GM23338 (cell line): ENCODE measurements around the gene ZNF853.
A peak's percentile ranks its signal among the peaks of the same experiment; 100 is the strongest.

ENCODE experiments used
- CREB1 ChIP-seq: fragments of 250-450 bp; sonication (Bioruptor Pico); IDR thresholded peaks from 2 replicates; pipeline ENCODE4 v1.5.0; 2020; ENCODE audit warnings: low read depth, mild to moderate bottlenecking, moderate library complexity
- ETS1 ChIP-seq: IDR thresholded peaks from 2 replicates; pipeline ENCODE4 v1.6.1; 2016; ENCODE audit warnings: antibody characterized with exemption
- EZH2 ChIP-seq: fragments of 200-600 bp; sonication (generic); IDR thresholded peaks from one replicate; pipeline ENCODE4 v1.8.0; 2017; ENCODE audit warnings: antibody characterized with exemption, mild to moderate bottlenecking, low read depth; ENCODE audit not compliant: unreplicated experiment
- JUNB ChIP-seq: IDR thresholded peaks from one replicate; pipeline ENCODE4 v1.6.1; 2016; ENCODE audit warnings: antibody characterized with exemption; ENCODE audit not compliant: unreplicated experiment
- POLR2AphosphoS5 ChIP-seq: IDR thresholded peaks from 2 replicates; pipeline ENCODE4 v1.6.1; 2016; ENCODE audit warnings: antibody characterized with exemption, low read depth
- ZNF114 ChIP-seq: fragments of 250-450 bp; sonication (Bioruptor Pico); IDR thresholded peaks from 2 replicates; pipeline ENCODE4 v1.5.0; 2020; ENCODE audit warnings: mild to moderate bottlenecking, moderate library complexity
- TF ChIP-seq, protein P1 (sequence below), 2 experiments: fragments of 200-600 bp in 1 of 2; sonication (generic) in 1 of 2; conservative IDR thresholded peaks; 2 replicates each; pipeline versions ENCODE4 v1.5.1 to v1.6.1; 2016 to 2017; ENCODE audit warnings: antibody characterized with exemption in 2 of 2, low read depth in 2 of 2, mild to moderate bottlenecking in 2 of 2, moderate library complexity in 1 of 2
- TF ChIP-seq, protein P2 (sequence below): IDR thresholded peaks from one replicate; pipeline ENCODE4 v1.6.1; 2018; ENCODE audit warnings: antibody characterized with exemption; ENCODE audit not compliant: unreplicated experiment

- TF ChIP-seq POLR2AphosphoS5: no peak
- TF ChIP-seq, protein P1, sequence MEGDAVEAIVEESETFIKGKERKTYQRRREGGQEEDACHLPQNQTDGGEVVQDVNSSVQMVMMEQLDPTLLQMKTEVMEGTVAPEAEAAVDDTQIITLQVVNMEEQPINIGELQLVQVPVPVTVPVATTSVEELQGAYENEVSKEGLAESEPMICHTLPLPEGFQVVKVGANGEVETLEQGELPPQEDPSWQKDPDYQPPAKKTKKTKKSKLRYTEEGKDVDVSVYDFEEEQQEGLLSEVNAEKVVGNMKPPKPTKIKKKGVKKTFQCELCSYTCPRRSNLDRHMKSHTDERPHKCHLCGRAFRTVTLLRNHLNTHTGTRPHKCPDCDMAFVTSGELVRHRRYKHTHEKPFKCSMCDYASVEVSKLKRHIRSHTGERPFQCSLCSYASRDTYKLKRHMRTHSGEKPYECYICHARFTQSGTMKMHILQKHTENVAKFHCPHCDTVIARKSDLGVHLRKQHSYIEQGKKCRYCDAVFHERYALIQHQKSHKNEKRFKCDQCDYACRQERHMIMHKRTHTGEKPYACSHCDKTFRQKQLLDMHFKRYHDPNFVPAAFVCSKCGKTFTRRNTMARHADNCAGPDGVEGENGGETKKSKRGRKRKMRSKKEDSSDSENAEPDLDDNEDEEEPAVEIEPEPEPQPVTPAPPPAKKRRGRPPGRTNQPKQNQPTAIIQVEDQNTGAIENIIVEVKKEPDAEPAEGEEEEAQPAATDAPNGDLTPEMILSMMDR (conservative IDR thresholded peaks at IDR 0.05; ENCODE audit: low read depth in 2 of 2): peak in 1 of 2 experiments; percentile 39; a peak in 1 of 4 replicates
- no peak for TF ChIP-seq ETS1
- TF ChIP-seq JUNB: no peak
- TF ChIP-seq, protein P2, sequence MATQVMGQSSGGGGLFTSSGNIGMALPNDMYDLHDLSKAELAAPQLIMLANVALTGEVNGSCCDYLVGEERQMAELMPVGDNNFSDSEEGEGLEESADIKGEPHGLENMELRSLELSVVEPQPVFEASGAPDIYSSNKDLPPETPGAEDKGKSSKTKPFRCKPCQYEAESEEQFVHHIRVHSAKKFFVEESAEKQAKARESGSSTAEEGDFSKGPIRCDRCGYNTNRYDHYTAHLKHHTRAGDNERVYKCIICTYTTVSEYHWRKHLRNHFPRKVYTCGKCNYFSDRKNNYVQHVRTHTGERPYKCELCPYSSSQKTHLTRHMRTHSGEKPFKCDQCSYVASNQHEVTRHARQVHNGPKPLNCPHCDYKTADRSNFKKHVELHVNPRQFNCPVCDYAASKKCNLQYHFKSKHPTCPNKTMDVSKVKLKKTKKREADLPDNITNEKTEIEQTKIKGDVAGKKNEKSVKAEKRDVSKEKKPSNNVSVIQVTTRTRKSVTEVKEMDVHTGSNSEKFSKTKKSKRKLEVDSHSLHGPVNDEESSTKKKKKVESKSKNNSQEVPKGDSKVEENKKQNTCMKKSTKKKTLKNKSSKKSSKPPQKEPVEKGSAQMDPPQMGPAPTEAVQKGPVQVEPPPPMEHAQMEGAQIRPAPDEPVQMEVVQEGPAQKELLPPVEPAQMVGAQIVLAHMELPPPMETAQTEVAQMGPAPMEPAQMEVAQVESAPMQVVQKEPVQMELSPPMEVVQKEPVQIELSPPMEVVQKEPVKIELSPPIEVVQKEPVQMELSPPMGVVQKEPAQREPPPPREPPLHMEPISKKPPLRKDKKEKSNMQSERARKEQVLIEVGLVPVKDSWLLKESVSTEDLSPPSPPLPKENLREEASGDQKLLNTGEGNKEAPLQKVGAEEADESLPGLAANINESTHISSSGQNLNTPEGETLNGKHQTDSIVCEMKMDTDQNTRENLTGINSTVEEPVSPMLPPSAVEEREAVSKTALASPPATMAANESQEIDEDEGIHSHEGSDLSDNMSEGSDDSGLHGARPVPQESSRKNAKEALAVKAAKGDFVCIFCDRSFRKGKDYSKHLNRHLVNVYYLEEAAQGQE: no peak
- no peak for TF ChIP-seq EZH2
- TF ChIP-seq ZNF114 (CRISPR knock-in tag): no peak
- no peak for TF ChIP-seq CREB1 (CRISPR knock-in tag)
These were observed 12.6 kb downstream of the ZNF853 start for GRCh38 chr7:6628045-6628444.
